Smooth muscle cell of the brain vasculature (primary cell): ENCODE measurements around the gene PRKG1.

Experiments
- DNase-seq: peaks from one replicate; pipeline ENCODE4 v3.0.0-alpha.2; 2012; ENCODE audit warnings: low read depth, low spot score

Gene PRKG1

GRCh38 chr10:52059089-52059488 is 984.8 kb downstream of the PRKG1 start:
- DNase-seq = no peak

GRCh38 chr10:52063159-52063558 is 988.9 kb downstream of the PRKG1 start:
- DNase-seq = no peak

GRCh38 chr10:52064084-52064845 is 990.0 kb downstream of the PRKG1 start:
- no peak for DNase-seq

- no peak for DNase-seq
Observed at GRCh38 chr10:52066383-52066782, 992.1 kb downstream of the PRKG1 start.

GRCh38 chr10:52068485-52068884 is 994.2 kb downstream of the PRKG1 start:
- DNase-seq = no peak

- no peak for DNase-seq
Observed at GRCh38 chr10:52071814-52072213, 997.5 kb downstream of the PRKG1 start.

- no peak for DNase-seq
Observed at GRCh38 chr10:52074505-52075026, 1000.3 kb downstream of the PRKG1 start.

GRCh38 chr10:52077814-52078213 is 1003.5 kb downstream of the PRKG1 start:
- no peak for DNase-seq

- no peak for DNase-seq
Observed at GRCh38 chr10:52078397-52078937, 1004.2 kb downstream of the PRKG1 start.

- no peak for DNase-seq
Observed at GRCh38 chr10:52082307-52082706, 1008.0 kb downstream of the PRKG1 start.

- no peak for DNase-seq
Observed at GRCh38 chr10:52083422-52083821, 1009.1 kb downstream of the PRKG1 start.

- DNase-seq = peak; percentile 18
Observed at GRCh38 chr10:52092390-52092789, 1018.1 kb downstream of the PRKG1 start.

GRCh38 chr10:52098130-52098529 is 1023.8 kb downstream of the PRKG1 start:
- DNase-seq = no peak

- DNase-seq = no peak
Observed at GRCh38 chr10:52099026-52099600, 1024.8 kb downstream of the PRKG1 start.

GRCh38 chr10:52100011-52100547 is 1025.8 kb downstream of the PRKG1 start:
- DNase-seq = no peak

GRCh38 chr10:52105301-52105700 is 1031.0 kb downstream of the PRKG1 start:
- DNase-seq = no peak

GRCh38 chr10:52106011-52106410 is 1031.7 kb downstream of the PRKG1 start:
- DNase-seq = no peak

- DNase-seq = no peak
Observed at GRCh38 chr10:52106899-52107298, 1032.6 kb downstream of the PRKG1 start.

GRCh38 chr10:52108236-52108635 is 1033.9 kb downstream of the PRKG1 start:
- no peak for DNase-seq

GRCh38 chr10:52110576-52110975 is 1036.3 kb downstream of the PRKG1 start:
- no peak for DNase-seq

GRCh38 chr10:52111101-52111891 is 1037.0 kb downstream of the PRKG1 start:
- no peak for DNase-seq

- DNase-seq = no peak
Observed at GRCh38 chr10:52115823-52116222, 1041.5 kb downstream of the PRKG1 start.
